22Rv1 (cell line): ENCODE measurements around the gene ANKRD42.

ENCODE experiments used
- ZFX ChIP-seq: fragments of 450-650 bp; IDR thresholded peaks from 2 replicates; pipeline ENCODE4 v1.6.1; 2017; ENCODE audit warnings: antibody characterized with exemption, borderline replicate concordance
- TF ChIP-seq, protein P1 (sequence below): fragments of 450-650 bp; IDR thresholded peaks from 2 replicates; pipeline ENCODE4 v1.5.1; 2017; ENCODE audit warnings: mild to moderate bottlenecking

DNA sequence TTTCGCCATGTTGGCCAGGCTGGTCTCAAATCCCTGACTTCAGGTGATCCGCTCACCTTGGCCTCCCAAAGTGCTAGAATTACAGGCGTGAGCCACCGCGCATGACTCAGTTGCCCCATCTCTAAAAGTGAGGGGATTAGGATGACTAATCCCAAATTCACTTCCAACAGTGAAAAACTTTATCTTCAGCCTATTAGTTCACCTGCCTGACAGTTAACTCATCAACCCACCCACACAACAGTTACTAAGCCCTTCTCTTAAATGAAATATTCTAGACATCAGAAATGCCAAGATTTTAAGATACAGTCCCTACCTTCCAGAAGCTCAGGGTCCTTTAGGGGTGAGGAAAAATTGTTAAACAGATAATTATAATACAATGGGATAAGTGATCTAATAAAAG is 2.0 kb upstream of the ANKRD42 start:
- TF ChIP-seq, protein P1, sequence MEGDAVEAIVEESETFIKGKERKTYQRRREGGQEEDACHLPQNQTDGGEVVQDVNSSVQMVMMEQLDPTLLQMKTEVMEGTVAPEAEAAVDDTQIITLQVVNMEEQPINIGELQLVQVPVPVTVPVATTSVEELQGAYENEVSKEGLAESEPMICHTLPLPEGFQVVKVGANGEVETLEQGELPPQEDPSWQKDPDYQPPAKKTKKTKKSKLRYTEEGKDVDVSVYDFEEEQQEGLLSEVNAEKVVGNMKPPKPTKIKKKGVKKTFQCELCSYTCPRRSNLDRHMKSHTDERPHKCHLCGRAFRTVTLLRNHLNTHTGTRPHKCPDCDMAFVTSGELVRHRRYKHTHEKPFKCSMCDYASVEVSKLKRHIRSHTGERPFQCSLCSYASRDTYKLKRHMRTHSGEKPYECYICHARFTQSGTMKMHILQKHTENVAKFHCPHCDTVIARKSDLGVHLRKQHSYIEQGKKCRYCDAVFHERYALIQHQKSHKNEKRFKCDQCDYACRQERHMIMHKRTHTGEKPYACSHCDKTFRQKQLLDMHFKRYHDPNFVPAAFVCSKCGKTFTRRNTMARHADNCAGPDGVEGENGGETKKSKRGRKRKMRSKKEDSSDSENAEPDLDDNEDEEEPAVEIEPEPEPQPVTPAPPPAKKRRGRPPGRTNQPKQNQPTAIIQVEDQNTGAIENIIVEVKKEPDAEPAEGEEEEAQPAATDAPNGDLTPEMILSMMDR = no peak
- no peak for TF ChIP-seq ZFX
